SKM-1 (cell line): ENCODE results near the gene DNAH3.
"Not testable (repeated sequence)": the region's sequence is repeated elsewhere in the genome, so short reads cannot be mapped to it uniquely, and the experiment has no call there.

Experiments used
- DNase-seq: peaks from one replicate; lab custom pipeline; 2025; ENCODE audit not compliant: unreplicated experiment; lab: John Stamatoyannopoulos, UW

The DNAH3 gene

GRCh38 chr16:21150375-21151001, at the start of gene DNAH3:
Gene DNAH3 (minus strand): TSS chr16:21150846. CDS start chr16:21150319, 527 bp downstream.
- DNase-seq, result no peak

GRCh38 chr16:21199607-21200218, 49.1 kb upstream of the DNAH3 start:
- no peak for DNase-seq

GRCh38 chr16:21197621-21198020, 47.0 kb upstream of the DNAH3 start:
- DNase-seq, result no peak

GRCh38 chr16:21197112-21197511, 46.5 kb upstream of the DNAH3 start:
- no peak for DNase-seq

GRCh38 chr16:21195330-21195729, 44.7 kb upstream of the DNAH3 start:
- DNase-seq, result not testable (repeated sequence)

- DNase-seq, result no peak
Observed at GRCh38 chr16:21194771-21195301, 44.2 kb upstream of the DNAH3 start.

GRCh38 chr16:21192991-21193390, 42.3 kb upstream of the DNAH3 start:
- no peak for DNase-seq

GRCh38 chr16:21190599-21190998, 40.0 kb upstream of the DNAH3 start:
- no peak for DNase-seq

GRCh38 chr16:21190013-21190412, 39.4 kb upstream of the DNAH3 start:
- no peak for DNase-seq

GRCh38 chr16:21189311-21189710, 38.7 kb upstream of the DNAH3 start:
- no peak for DNase-seq

- DNase-seq, result no peak
Observed at GRCh38 chr16:21186326-21186691, 35.7 kb upstream of the DNAH3 start.

GRCh38 chr16:21185659-21186325, 35.1 kb upstream of the DNAH3 start:
- no peak for DNase-seq

GRCh38 chr16:21184834-21185233, 34.2 kb upstream of the DNAH3 start:
- DNase-seq, result no peak

GRCh38 chr16:21183995-21184394, 33.3 kb upstream of the DNAH3 start:
- no peak for DNase-seq

GRCh38 chr16:21179983-21180365, 29.3 kb upstream of the DNAH3 start:
- no peak for DNase-seq

- DNase-seq, result no peak
Observed at GRCh38 chr16:21179126-21179982, 28.7 kb upstream of the DNAH3 start.

GRCh38 chr16:21175397-21175796, 24.8 kb upstream of the DNAH3 start:
- no peak for DNase-seq

GRCh38 chr16:21172650-21173049, 22.0 kb upstream of the DNAH3 start:
- no peak for DNase-seq

GRCh38 chr16:21170116-21170515, 19.5 kb upstream of the DNAH3 start:
- not testable (repeated sequence) for DNase-seq

GRCh38 chr16:21169249-21169981, 18.8 kb upstream of the DNAH3 start:
- no peak for DNase-seq
